Transverse colon (tissue), 4 donors: ENCODE results near the gene ZC3H12D. TPM values are rescaled to one million over a fixed set of nuclear protein-coding genes. Genes with fewer than 3 reads are reported as not detected.

Experiments
- DNase-seq: peaks from one replicate; pipeline ENCODE4 v3.0.0-alpha.2; 2019
- H3K27ac ChIP-seq, 4 donors: fragments of 200-600 bp; sonication (generic); 2 replicates each; pipeline ENCODE4 v1.5.1; 2016 to 2018; ENCODE audit warnings: inconsistent platforms in 4 of 4
- H3K27me3 ChIP-seq: fragments of 200-600 bp; sonication (generic); 2 replicates; pipeline ENCODE4 v1.5.1; 2017; ENCODE audit warnings: inconsistent platforms
- H3K36me3 ChIP-seq, 4 donors: fragments of 200-600 bp; sonication (generic); 2 replicates each; pipeline ENCODE4 v1.5.1; 2017 to 2019; ENCODE audit warnings: inconsistent platforms in 4 of 4
- H3K4me1 ChIP-seq, 4 donors: fragments of 200-600 bp; sonication (generic); 2 replicates each; pipeline ENCODE4 v1.5.1; 2017 to 2020; ENCODE audit warnings: inconsistent platforms in 4 of 4
- H3K4me3 ChIP-seq, 4 donors: fragments of 200-600 bp; sonication (generic); 1 replicate in 1 of 4; 2 replicates in 3 of 4; pipeline versions ENCODE4 v1.5.1 to v1.6.1; 2017 to 2019; ENCODE audit warnings: inconsistent platforms in 4 of 4
- H3K9me3 ChIP-seq, 2 donors: fragments of 200-600 bp; sonication (generic); 2 replicates each; pipeline ENCODE4 v1.5.1; 2017 to 2019; ENCODE audit warnings: inconsistent platforms in 2 of 2
- CTCF ChIP-seq, 5 experiments: fragments of 200-600 bp in 3 of 5; fragments of 450-650 bp in 2 of 5; sonication (generic) in 3 of 5; IDR thresholded peaks; 1 replicate in 2 of 5; 2 replicates in 3 of 5; pipeline ENCODE4 v1.5.1; 2016 to 2017; ENCODE audit warnings: antibody characterized with exemption in 5 of 5, inconsistent platforms in 3 of 5, mild to moderate bottlenecking in 2 of 5, moderate library complexity in 1 of 5
- EP300 ChIP-seq: sonication (generic); formaldehyde crosslinking; IDR thresholded peaks from one replicate; pipeline ENCODE4 v1.6.1; 2017; ENCODE audit warnings: antibody characterized with exemption, low read depth
- POLR2A ChIP-seq: fragments of 450-650 bp; IDR thresholded peaks from one replicate; pipeline ENCODE4 v1.6.1; 2016; ENCODE audit warnings: antibody characterized with exemption, mild to moderate bottlenecking, moderate library complexity
- POLR2AphosphoS5 ChIP-seq, 3 donors: sonication (generic); formaldehyde crosslinking; IDR thresholded peaks; one replicate each; pipeline ENCODE4 v1.6.1; 2016; ENCODE audit warnings: antibody characterized with exemption in 3 of 3
- WGBS, 2 donors: methylation state at CpG; one replicate each; pipeline ENCODE4 v1.1.5; 2018; ENCODE audit warnings: low coverage in 1 of 2; 5-methylcytosine and 5-hydroxymethylcytosine counted together
- in situ Hi-C, 4 donors: fragments of 200-750 bp; cut with MboI; loops; one replicate each; pipeline versions ENCODE4 v1.15.0 to v1.15.1; 2017; ENCODE audit warnings: low sequenced_read_pairs in 3 of 4, low pct_ligation_motif_present in 1 of 4, low pct_unique_long_range_greater_than_20kb in 1 of 4
- intact Hi-C: fragments of 100-400 bp; cut with DNase I; formaldehyde crosslinking; loops from one replicate; pipeline ENCODE4 v1.15.1; 2023; ENCODE audit warnings: low total_unique reads
- total RNA-seq, 4 donors: library from RNA; depleted of rRNA; stranded (reverse); fragments of >200 nt; gene quantifications; one replicate each; pipeline ENCODE4 v1.1.0, GENCODE V29; 2016

The ZC3H12D gene
- total RNA-seq, 4 donors from 2014 or later, result 1.8 to 24.3 (median 12.1) TPM

- in situ Hi-C loops (loop anchor here (5.0 to 25.0 kb wide), 5 partner anchors 76 to 877 kb away; no protein-coding TSS in a partner anchor), intact Hi-C loops (no loop called here)
- DNase-seq, result no peak
Observed at GRCh38 chr6:149438855-149439254, 46.0 kb downstream of the ZC3H12D start.

GRCh38 chr6:149437212-149437611, 47.6 kb downstream of the ZC3H12D start:
- in situ Hi-C loops, result loop anchor here (5.0 to 25.0 kb wide), 5 partner anchors 78 to 875 kb away; no protein-coding TSS in a partner anchor
- Histone ChIP-seq H3K36me3 (no peaks in the 10 kb centered on the region), H3K9me3 (no peaks in the 10 kb centered on the region), H3K4me1 (peaks cover 0 to 20% (median 2%) of the 10 kb centered on the region in 4 donors), H3K27me3 (no peaks in the 10 kb centered on the region), H3K27ac (no peak overlapping the region), H3K4me3 (no peak overlapping the region)
- intact Hi-C loops, result no loop called here
- no peak for TF ChIP-seq CTCF (IDR thresholded peaks at IDR 0.05)
- no peak for TF ChIP-seq POLR2AphosphoS5 (IDR thresholded peaks at IDR 0.05)
- no peak for TF ChIP-seq EP300
- TF ChIP-seq POLR2A, result no peak
- 77 to 83% methylated on average over 3 of the region's 3 CpGs for WGBS, 2 donors
- no peak for DNase-seq

More at GRCh38 chr6:149438855-149439254, 46.0 kb downstream of the ZC3H12D start:
- TF ChIP-seq CTCF (IDR thresholded peaks at IDR 0.05), result no peak
- no peak for TF ChIP-seq POLR2A
- no peak for TF ChIP-seq EP300
- no peak for TF ChIP-seq POLR2AphosphoS5 (IDR thresholded peaks at IDR 0.05)
- H3K36me3 ChIP-seq, result no peaks in the 10 kb centered on the region
- H3K4me3 ChIP-seq, result no peak overlapping the region
- no peak overlapping the region for H3K27ac ChIP-seq
- peaks cover 0 to 15% (median 2%) of the 10 kb centered on the region in 4 donors for H3K4me1 ChIP-seq
- H3K9me3 ChIP-seq, result no peaks in the 10 kb centered on the region
- H3K27me3 ChIP-seq, result no peaks in the 10 kb centered on the region
- 69 to 71% methylated on average over 3 of the region's 3 CpGs for WGBS, 2 donors

GRCh38 chr6:149436647-149437046, 48.2 kb downstream of the ZC3H12D start:
- DNase-seq, result no peak
- no peaks in the 10 kb centered on the region for H3K9me3 ChIP-seq
- intact Hi-C loops (no loop called here), in situ Hi-C loops (loop anchor here (5.0 to 25.0 kb wide), 5 partner anchors 78 to 874 kb away; no protein-coding TSS in a partner anchor)
- H3K36me3 ChIP-seq, result no peaks in the 10 kb centered on the region
- 95% methylated on average over 12 of the region's 12 CpGs; no CpG with 5 or more reads in 1 of the 2 donors for WGBS, 2 donors
- TF ChIP-seq POLR2AphosphoS5 (IDR thresholded peaks at IDR 0.05), result no peak
- TF ChIP-seq POLR2A, result no peak
- no peak for TF ChIP-seq CTCF (IDR thresholded peaks at IDR 0.05)
- no peak for TF ChIP-seq EP300
- H3K4me3 ChIP-seq, result no peak overlapping the region
- no peak overlapping the region for H3K27ac ChIP-seq
- no peaks in the 10 kb centered on the region for H3K27me3 ChIP-seq
- H3K4me1 ChIP-seq, result peaks cover 0 to 21% (median 3%) of the 10 kb centered on the region in 4 donors

- TF ChIP-seq POLR2AphosphoS5 (IDR thresholded peaks at IDR 0.05) (no peak), EP300 (no peak)
- no peak overlapping the region for H3K4me3 ChIP-seq
- intact Hi-C loops (no loop called here), in situ Hi-C loops (loop anchor here (5.0 to 25.0 kb wide), 5 partner anchors 79 to 874 kb away; no protein-coding TSS in a partner anchor)
- WGBS, 2 donors, result 80 to 93% methylated on average over 1 to 13 of the region's 13 CpGs
- no peaks in the 10 kb centered on the region for H3K27me3 ChIP-seq
- H3K4me1 ChIP-seq, result peaks cover 0 to 16% (median 3%) of the 10 kb centered on the region in 4 donors
- H3K36me3 ChIP-seq, result no peaks in the 10 kb centered on the region
- no peak for DNase-seq
- H3K9me3 ChIP-seq, result no peaks in the 10 kb centered on the region
- H3K27ac ChIP-seq, result no peak overlapping the region
Observed at GRCh38 chr6:149435919-149436586, 48.8 kb downstream of the ZC3H12D start.
